ENCODE data around the gene MAPKAPK3. TPM values are rescaled to one million over a fixed set of nuclear protein-coding genes. Genes with fewer than 3 reads are reported as not detected.

MAPKAPK3 gene
- polyA plus RNA-seq, 1 donor from 2014 or later = 23.7 TPM

GRCh38 chr3:50642382-50642781, 25.4 kb downstream of the MAPKAPK3 start:
- H3K27me3 Mint-ChIP-seq = no peaks in the 10 kb centered on the region
- H3K27ac Mint-ChIP-seq = no peak overlapping the region
- H3K9me3 Mint-ChIP-seq = no peaks in the 10 kb centered on the region
- H3K36me3 Mint-ChIP-seq = peaks cover 3% of the 10 kb centered on the region
- peaks cover 0 to 2% (median 0%) of the 10 kb centered on the region in 3 donors for H3K4me1 Mint-ChIP-seq
- H3K4me3 Mint-ChIP-seq = no peak overlapping the region

- Mint-ChIP-seq H3K36me3 (peaks cover 5% of the 10 kb centered on the region), H3K27me3 (no peaks in the 10 kb centered on the region), H3K9me3 (no peaks in the 10 kb centered on the region)
Measured at GRCh38 chr3:50644561-50644960, 27.6 kb downstream of the MAPKAPK3 start.

GRCh38 chr3:50645378-50645777, 28.4 kb downstream of the MAPKAPK3 start:
- H3K27ac Mint-ChIP-seq = no peak overlapping the region
- H3K36me3 Mint-ChIP-seq = peaks cover 4% of the 10 kb centered on the region
- no peak overlapping the region for H3K4me3 Mint-ChIP-seq
- H3K9me3 Mint-ChIP-seq = no peaks in the 10 kb centered on the region
- no peaks in the 10 kb centered on the region for H3K4me1 Mint-ChIP-seq
- H3K27me3 Mint-ChIP-seq = no peaks in the 10 kb centered on the region

More at GRCh38 chr3:50644561-50644960, 27.6 kb downstream of the MAPKAPK3 start:
- Mint-ChIP-seq H3K27ac (no peak overlapping the region), H3K4me1 (no peaks in the 10 kb centered on the region), H3K4me3 (no peak overlapping the region)

GRCh38 chr3:50648313-50648712, 31.4 kb downstream of the MAPKAPK3 start:
- no peak overlapping the region for H3K27ac Mint-ChIP-seq
- H3K4me3 Mint-ChIP-seq = no peak overlapping the region
- no peaks in the 10 kb centered on the region for H3K4me1 Mint-ChIP-seq
- H3K9me3 Mint-ChIP-seq = no peaks in the 10 kb centered on the region
- H3K27me3 Mint-ChIP-seq = no peaks in the 10 kb centered on the region
- peaks cover 2% of the 10 kb centered on the region for H3K36me3 Mint-ChIP-seq

- Mint-ChIP-seq H3K27me3 (no peaks in the 10 kb centered on the region), H3K27ac (no peak overlapping the region), H3K9me3 (no peaks in the 10 kb centered on the region), H3K4me1 (no peaks in the 10 kb centered on the region), H3K36me3 (peaks cover 2% of the 10 kb centered on the region), H3K4me3 (no peak overlapping the region)
Measured at GRCh38 chr3:50648944-50649343, 32.0 kb downstream of the MAPKAPK3 start.

GRCh38 chr3:50649451-50649931, 32.5 kb downstream of the MAPKAPK3 start:
- H3K9me3 Mint-ChIP-seq = no peaks in the 10 kb centered on the region
- H3K27ac Mint-ChIP-seq = no peak overlapping the region
- H3K4me1 Mint-ChIP-seq = no peaks in the 10 kb centered on the region
- peaks cover 2% of the 10 kb centered on the region for H3K36me3 Mint-ChIP-seq
- H3K4me3 Mint-ChIP-seq = no peak overlapping the region
- H3K27me3 Mint-ChIP-seq = no peaks in the 10 kb centered on the region

GRCh38 chr3:50650018-50650417, 33.1 kb downstream of the MAPKAPK3 start:
- Mint-ChIP-seq H3K36me3 (peaks cover 2% of the 10 kb centered on the region), H3K9me3 (no peaks in the 10 kb centered on the region), H3K27me3 (no peaks in the 10 kb centered on the region), H3K27ac (no peak overlapping the region), H3K4me1 (no peaks in the 10 kb centered on the region), H3K4me3 (no peak overlapping the region)

GRCh38 chr3:50651445-50651844, 34.5 kb downstream of the MAPKAPK3 start:
- H3K36me3 Mint-ChIP-seq = peaks cover 2% of the 10 kb centered on the region
- H3K4me1 Mint-ChIP-seq = no peaks in the 10 kb centered on the region
- H3K9me3 Mint-ChIP-seq = no peaks in the 10 kb centered on the region
- no peak overlapping the region for H3K27ac Mint-ChIP-seq
- no peaks in the 10 kb centered on the region for H3K27me3 Mint-ChIP-seq
- no peak overlapping the region for H3K4me3 Mint-ChIP-seq

- H3K9me3 Mint-ChIP-seq = no peaks in the 10 kb centered on the region
- H3K4me1 Mint-ChIP-seq = no peaks in the 10 kb centered on the region
- H3K27ac Mint-ChIP-seq = no peak overlapping the region
- H3K4me3 Mint-ChIP-seq = no peak overlapping the region
- peaks cover 2% of the 10 kb centered on the region for H3K36me3 Mint-ChIP-seq
- no peaks in the 10 kb centered on the region for H3K27me3 Mint-ChIP-seq
Measured at GRCh38 chr3:50651920-50652529, 35.1 kb downstream of the MAPKAPK3 start.

GRCh38 chr3:50652709-50653108, 35.8 kb downstream of the MAPKAPK3 start:
- Mint-ChIP-seq H3K27ac (no peak overlapping the region), H3K27me3 (peaks cover 2% of the 10 kb centered on the region), H3K36me3 (no peaks in the 10 kb centered on the region), H3K4me1 (no peaks in the 10 kb centered on the region), H3K9me3 (no peaks in the 10 kb centered on the region), H3K4me3 (no peak overlapping the region)

GRCh38 chr3:50653937-50654595, 37.1 kb downstream of the MAPKAPK3 start:
- Mint-ChIP-seq H3K9me3 (no peaks in the 10 kb centered on the region), H3K36me3 (no peaks in the 10 kb centered on the region), H3K27me3 (peaks cover 2% of the 10 kb centered on the region), H3K4me1 (no peaks in the 10 kb centered on the region), H3K27ac (no peak overlapping the region), H3K4me3 (no peak overlapping the region)

GRCh38 chr3:50655009-50655830, 38.3 kb downstream of the MAPKAPK3 start:
- no peaks in the 10 kb centered on the region for H3K4me1 Mint-ChIP-seq
- H3K27me3 Mint-ChIP-seq = peaks cover 2% of the 10 kb centered on the region
- H3K36me3 Mint-ChIP-seq = no peaks in the 10 kb centered on the region
- no peak overlapping the region for H3K4me3 Mint-ChIP-seq
- no peak overlapping the region for H3K27ac Mint-ChIP-seq
- H3K9me3 Mint-ChIP-seq = no peaks in the 10 kb centered on the region

- H3K36me3 Mint-ChIP-seq = no peaks in the 10 kb centered on the region
- no peak overlapping the region for H3K27ac Mint-ChIP-seq
- no peaks in the 10 kb centered on the region for H3K9me3 Mint-ChIP-seq
- peaks cover 2% of the 10 kb centered on the region for H3K27me3 Mint-ChIP-seq
- H3K4me1 Mint-ChIP-seq = no peaks in the 10 kb centered on the region
- H3K4me3 Mint-ChIP-seq = no peak overlapping the region
Measured at GRCh38 chr3:50656417-50657195, 39.7 kb downstream of the MAPKAPK3 start.

GRCh38 chr3:50657407-50657806, 40.5 kb downstream of the MAPKAPK3 start:
- Mint-ChIP-seq H3K9me3 (no peaks in the 10 kb centered on the region), H3K27ac (peak overlapping the region in 1 of 3 donors; percentile 66), H3K4me3 (no peak overlapping the region), H3K4me1 (no peaks in the 10 kb centered on the region), H3K36me3 (no peaks in the 10 kb centered on the region), H3K27me3 (peaks cover 2% of the 10 kb centered on the region)

- Mint-ChIP-seq H3K27ac (peak overlapping the region in 1 of 3 donors; percentile 66), H3K4me3 (no peak overlapping the region), H3K4me1 (no peaks in the 10 kb centered on the region)
Measured at GRCh38 chr3:50657816-50658215, 40.9 kb downstream of the MAPKAPK3 start.

More at GRCh38 chr3:50657816-50658215, 40.9 kb downstream of the MAPKAPK3 start:
- Mint-ChIP-seq H3K36me3 (no peaks in the 10 kb centered on the region), H3K9me3 (no peaks in the 10 kb centered on the region), H3K27me3 (peaks cover 2% of the 10 kb centered on the region)

Measured in IgD-negative memory B cell (primary cell).